UCSD-AML1 (cell line): Measurements from ENCODE around the gene ODAD3.

ENCODE experiments used
- DNase-seq: peaks from one replicate; lab custom pipeline; 2025; ENCODE audit not compliant: unreplicated experiment; lab: John Stamatoyannopoulos, UW

ODAD3 gene

GRCh38 chr19:11378319-11379189, 56.4 kb downstream of the ODAD3 start:
- DNase-seq = peak; percentile 55

- no peak for DNase-seq
These were observed 57.2 kb downstream of the ODAD3 start for GRCh38 chr19:11377756-11378155.

GRCh38 chr19:11377237-11377636, 57.7 kb downstream of the ODAD3 start:
- DNase-seq = peak; percentile 26

- DNase-seq = peak; percentile 80
These were observed 59.6 kb downstream of the ODAD3 start for GRCh38 chr19:11375143-11375948.

- DNase-seq = peak; percentile 99
These were observed 60.3 kb downstream of the ODAD3 start, which contains the start of gene SWSAP1 for GRCh38 chr19:11374433-11375142. Gene SWSAP1 (plus strand): TSS chr19:11374666. CDS start chr19:11374681, 15 bp downstream.

GRCh38 chr19:11373885-11374432, 61.0 kb downstream of the ODAD3 start:
- DNase-seq = peak; percentile 32

GRCh38 chr19:11373166-11373884, 61.6 kb downstream of the ODAD3 start:
- DNase-seq = peak; percentile 27

- no peak for DNase-seq
These were observed 64.2 kb downstream of the ODAD3 start for GRCh38 chr19:11370744-11371143.
